GM21423 (cell line): ENCODE measurements around the gene HES7.
"Not testable (repeated sequence)": the region's sequence is repeated elsewhere in the genome, so short reads cannot be mapped to it uniquely, and the experiment has no call there.

Source experiments
- ATAC-seq: cut with Tn5 transposase; IDR thresholded peaks from one replicate; pipeline ENCODE4 v1.9.1; 2021; ENCODE audit warnings: mild to moderate bottlenecking, moderate library complexity; ENCODE audit not compliant: unreplicated experiment

Gene HES7

GRCh38 chr17:8123695-8124349 is at the start of gene HES7:
Gene HES7 (minus strand): TSS chr17:8124106. CDS start chr17:8124084, 22 bp downstream.
- ATAC-seq: no peak

- ATAC-seq: peak; percentile 73
These were observed 49.4 kb upstream of the HES7 start for GRCh38 chr17:8173056-8173870.

GRCh38 chr17:8170186-8170585 is 46.3 kb upstream of the HES7 start:
- ATAC-seq: not testable (repeated sequence)

DNA sequence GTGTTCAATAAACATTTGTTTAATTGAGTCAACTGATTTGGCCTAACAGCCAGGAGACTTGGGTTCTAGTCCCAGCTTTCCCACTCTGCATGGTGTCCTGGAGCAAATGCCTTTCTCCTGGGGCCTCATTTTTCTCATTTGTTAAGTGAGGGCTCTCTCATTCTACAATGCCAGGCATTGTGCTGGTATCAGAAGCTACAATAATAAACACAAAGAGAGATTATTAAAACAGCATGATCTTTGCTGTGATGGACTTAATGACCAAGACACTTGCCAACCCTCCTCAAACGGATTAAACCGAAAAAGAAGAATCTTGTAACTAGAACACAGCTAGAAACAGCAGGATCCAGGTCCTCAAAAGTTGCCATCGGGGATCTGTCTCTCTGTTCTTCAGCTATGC is 43.6 kb upstream of the HES7 start:
- ATAC-seq: no peak

DNA sequence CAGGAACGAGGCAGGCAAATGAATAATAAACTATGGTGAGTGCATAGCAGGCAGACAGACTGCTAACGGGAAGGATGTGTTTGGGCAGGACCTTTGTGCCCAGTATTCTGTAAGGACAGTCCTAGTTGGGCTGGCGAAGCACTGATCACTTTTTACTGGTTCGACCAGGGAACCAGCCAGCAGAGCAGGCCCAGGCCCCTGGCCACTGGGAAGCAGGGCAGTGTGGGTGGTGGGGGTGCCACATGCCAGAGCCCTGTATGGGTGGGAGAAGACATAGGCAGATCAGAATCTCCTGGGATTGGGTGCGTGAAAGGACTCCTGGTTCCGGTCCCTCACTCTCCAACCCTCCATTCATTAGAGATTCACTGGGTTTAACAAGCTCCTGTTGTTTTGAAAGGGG is 42.8 kb upstream of the HES7 start:
- ATAC-seq: no peak

GRCh38 chr17:8164815-8165131 is 40.9 kb upstream of the HES7 start:
- no peak for ATAC-seq

DNA sequence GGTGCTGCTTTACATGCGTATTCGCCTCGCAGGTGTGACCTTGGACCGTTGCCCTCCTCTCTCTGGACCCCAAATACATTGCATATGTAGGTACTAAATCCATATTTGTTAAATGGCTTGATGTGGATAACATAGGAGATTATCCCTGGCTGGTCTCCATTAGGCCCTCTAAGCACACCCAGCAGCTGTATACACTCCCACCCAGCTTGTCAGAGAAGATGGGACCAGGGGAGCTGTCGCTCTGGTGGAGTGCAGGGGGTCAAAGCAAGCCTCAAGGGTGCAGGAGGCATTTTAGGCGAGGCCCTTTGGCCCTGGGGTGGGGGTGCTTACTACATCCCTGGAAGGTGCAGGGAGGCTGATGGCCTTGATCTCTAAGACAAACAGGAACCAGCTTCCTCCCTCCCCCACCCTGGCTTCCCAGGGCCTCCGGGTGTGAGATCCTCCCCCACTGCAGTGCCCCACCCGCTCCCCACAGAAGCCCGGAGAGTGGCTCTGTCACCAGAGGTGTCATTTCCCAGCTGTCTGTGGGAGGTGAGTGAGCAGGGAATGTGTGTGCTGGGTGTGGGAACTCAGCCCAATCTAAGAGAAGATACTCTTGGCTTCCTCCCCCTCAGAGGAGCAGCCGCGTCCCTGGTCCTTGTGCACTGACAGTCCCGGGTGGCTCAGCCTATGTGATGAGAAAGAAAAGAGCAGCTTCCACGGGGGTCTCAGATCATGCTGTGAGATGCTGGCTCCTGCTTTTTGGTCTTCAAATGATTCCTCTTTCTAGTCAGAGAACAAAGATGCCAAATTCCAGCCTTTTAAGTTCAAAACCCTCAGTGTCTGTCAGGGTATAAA is 40.3 kb upstream of the HES7 start:
- no peak for ATAC-seq

DNA sequence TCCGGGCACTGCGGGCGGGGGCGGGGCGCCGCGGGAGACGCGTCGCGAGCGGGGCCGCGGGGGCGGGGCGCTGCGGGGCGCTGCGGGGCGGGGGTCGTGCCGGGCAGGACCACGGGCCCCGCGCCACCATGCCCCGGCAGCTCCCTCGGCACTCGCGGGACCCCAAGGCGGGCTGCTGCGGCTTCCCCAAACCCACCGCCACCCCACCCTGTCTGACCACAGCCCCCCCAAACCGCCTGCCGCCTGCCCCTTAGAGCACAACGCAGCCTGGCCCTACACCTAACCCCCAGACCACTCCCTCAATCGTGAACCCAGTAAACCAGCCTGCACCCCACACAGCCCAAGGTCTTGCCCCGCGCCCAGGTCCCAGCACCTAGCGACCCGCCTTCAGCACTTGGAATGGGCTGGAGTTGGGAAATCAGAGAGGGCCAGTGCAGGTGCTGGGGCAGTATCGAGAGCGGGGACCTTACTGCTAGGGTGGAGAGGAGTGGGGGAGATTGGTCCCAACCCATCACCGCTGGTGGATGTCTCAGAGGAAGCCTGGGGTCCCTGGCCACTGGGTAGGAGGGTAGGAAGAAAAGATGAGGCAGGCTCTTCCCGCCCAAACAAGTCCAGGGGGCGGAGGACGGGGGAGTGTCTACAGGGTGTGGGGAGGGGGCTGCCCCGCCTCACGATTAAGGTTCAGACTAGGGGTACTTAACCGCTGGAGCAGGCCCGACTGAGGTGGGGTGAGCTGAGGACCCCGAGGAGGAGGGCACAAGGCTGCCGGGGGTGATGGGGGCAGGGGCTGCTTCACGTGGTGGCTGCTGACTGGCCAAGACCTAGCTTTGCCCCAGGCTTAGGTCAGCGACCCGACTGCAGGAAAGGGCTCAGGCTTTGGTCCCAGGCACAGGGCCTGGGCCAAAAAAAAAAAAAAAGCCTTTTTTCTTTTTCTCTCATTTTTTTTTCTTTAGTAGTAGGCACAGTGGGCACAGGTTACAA is 39.4 kb upstream of the HES7 start:
- ATAC-seq: no peak

- ATAC-seq: peak; percentile 44
These were observed 38.5 kb upstream of the HES7 start, which contains the start of gene VAMP2 for GRCh38 chr17:8162233-8162996. Gene VAMP2 (minus strand): TSS chr17:8162948. CDS start chr17:8162879, 69 bp downstream.

DNA sequence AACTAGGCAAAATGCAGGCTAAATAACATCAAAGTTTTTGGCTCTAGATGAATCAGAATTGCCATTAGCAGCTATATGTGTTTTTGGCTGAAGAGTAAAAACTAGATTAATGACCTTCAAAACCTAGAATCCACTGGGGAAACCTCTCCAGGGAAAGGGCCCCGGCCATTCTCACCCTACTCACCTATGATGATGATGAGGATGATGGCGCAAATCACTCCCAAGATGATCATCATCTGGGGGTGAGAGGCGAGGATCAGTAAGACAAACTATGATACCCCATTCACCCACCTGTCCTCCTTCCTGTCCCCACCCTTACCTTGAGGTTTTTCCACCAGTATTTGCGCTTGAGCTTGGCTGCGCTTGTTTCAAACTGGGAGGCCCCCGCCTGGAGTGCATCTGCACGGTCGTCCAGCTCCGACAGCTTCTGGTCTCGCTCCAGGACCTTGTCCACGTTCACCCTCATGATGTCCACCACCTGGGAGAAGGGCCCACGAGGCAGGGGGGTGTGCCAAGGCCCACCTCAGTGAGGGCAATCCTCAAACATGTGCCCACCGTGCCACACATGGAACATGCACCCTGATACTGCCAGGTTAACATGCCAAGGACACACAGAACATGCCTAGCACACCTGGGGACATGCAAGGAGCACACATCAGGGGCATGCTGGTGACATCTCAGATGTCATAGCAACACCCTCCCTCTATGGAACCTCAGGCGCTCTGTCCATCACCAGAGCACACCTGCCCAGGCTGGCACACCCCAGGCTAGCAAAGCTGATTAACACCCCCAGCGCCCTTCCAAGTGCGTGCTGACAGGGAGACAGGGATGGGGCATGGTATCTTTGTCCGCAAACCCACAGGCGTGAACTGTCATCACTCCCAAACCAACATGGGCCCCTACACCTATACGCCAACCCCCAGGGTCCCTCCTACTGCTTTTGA is 37.7 kb upstream of the HES7 start:
- no peak for ATAC-seq

- no peak for ATAC-seq
These were observed 36.9 kb upstream of the HES7 start for GRCh38 chr17:8160741-8161221.

DNA sequence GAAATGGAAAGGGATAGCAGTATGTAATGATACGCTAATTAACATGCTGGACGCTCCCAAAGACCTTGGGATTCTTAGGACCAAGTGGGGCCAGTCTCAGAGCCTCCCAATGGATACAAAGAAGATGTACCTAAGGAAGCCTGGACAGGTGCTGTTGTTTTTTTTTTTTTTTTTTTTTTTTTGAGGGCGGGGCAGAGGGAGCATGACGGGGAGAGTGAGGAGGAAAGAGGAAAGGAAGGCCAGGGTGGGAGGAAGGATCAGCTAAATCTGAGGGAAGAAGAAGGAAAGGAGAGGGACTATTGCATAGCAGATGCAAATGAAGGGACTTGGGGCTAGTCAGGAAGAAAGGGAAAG is 36.3 kb upstream of the HES7 start:
- no peak for ATAC-seq

DNA sequence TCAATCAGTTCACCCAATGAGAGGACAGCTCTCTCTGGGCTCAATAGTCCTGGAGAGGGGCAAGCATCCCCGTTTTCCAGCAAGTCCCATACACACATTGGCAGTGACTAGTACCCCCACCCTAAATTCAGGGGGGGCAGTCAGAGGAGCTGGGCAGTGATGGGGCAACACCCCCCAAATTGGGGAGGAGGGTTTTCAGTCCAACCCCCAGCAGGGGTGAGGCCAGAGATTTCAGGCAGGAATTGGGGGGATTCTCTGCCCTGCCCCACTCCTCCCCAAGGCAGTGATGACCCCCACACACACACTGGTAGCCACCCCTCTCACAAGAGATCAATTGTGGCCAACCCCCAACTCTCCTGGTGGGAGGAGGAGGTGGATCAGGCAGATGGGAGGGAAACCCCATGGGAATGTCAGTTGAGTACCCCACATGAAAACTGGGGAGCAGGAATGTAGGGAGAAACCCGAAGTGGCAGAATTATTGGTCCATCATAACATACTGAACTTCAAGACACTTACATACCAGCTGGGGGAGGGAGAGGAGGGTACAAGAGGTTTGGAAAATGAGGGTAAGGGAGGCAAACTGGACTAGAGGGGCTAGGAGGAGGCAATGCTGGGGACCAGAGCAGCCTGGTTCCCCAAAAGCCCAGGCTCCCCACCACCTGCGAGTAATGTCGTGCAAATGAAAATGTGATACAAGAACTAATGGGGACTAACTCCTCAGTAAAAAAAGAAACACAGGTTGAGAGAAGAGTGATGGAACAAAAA is 35.7 kb upstream of the HES7 start:
- no peak for ATAC-seq

GRCh38 chr17:8159032-8159400 is 35.1 kb upstream of the HES7 start:
- ATAC-seq: no peak

DNA sequence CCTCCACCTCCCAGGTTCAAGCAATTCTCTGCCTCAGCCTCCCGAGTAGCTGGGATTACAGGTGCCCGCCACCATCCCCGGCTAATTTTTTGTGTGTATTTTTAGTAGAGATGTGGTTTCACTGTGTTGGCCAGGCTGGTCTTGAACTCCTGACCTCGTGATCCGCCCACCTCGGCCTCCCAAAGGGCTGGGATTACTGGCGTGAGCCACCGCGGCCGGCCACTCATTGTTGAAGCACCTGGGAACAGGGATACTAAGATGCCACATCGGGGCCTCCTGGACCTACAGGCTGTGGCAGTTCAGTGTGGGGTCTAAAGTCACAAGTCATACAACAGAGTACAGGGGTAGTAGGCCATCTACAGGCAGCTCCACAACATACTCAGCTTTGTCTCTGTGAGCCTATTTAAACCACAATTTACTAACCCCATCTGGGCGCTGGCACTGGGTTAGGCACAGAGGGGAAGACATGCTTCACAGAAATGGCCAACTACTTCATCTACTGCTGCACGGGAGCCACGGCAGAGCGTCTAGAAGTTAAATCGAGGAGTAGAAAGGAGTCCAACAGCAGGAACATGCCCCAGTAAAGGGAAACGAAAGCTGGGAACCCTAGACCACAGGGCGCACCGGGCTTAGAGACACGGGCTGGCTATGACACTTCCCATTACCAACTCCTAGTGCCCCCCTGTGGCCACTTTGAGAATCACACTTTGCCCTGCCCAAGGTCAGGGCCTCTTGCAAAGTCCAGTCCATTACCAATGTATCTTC is 34.5 kb upstream of the HES7 start:
- no peak for ATAC-seq

DNA sequence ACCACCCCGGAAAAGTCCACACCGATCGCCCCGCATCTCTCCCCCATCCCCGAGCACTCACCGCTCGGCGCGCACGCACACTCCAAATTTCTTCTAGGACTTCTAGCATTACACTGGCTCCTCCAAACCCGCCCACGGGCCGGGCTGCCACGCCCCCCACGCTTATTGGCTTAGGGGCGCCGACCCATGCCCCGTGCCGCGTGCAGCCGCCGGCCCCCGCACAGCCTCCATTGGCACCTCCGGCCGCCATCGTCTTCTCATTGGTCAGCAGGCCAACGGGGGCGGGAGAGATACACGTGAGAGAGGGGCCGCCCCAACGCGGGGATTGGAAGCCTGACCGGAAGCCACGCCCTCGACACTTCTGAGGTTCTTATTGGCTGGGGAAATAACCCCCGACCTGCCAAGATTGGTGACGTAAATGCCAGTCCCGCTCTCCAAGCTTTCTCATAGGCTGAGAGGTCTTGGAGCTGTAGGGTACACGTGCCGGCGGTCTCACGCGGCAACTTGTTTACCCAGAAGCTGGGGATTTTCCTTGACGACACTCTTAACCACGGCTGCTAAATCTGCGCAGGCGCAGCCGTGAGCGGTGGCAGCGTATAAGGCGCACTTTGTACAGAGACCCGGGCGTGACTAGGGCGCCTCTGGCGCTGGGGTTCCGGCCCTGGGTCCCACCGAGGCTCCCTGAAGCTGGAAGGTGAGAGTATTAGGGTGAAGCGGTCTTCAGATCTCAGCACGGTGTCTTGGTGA is 32.5 kb upstream of the HES7 start:
- ATAC-seq: peak; percentile 73

- ATAC-seq: no peak
These were observed 32.0 kb upstream of the HES7 start for GRCh38 chr17:8155996-8156245.
